Effector CD8-positive, alpha-beta T cell (primary cell): ENCODE measurements around the gene MED13.
"Not testable (repeated sequence)": the region's sequence is repeated elsewhere in the genome, so short reads cannot be mapped to it uniquely, and the experiment has no call there.

Experiments
- DNase-seq: peaks from one replicate; lab custom pipeline; 2025; lab: John Stamatoyannopoulos, UW

The MED13 gene

DNA sequence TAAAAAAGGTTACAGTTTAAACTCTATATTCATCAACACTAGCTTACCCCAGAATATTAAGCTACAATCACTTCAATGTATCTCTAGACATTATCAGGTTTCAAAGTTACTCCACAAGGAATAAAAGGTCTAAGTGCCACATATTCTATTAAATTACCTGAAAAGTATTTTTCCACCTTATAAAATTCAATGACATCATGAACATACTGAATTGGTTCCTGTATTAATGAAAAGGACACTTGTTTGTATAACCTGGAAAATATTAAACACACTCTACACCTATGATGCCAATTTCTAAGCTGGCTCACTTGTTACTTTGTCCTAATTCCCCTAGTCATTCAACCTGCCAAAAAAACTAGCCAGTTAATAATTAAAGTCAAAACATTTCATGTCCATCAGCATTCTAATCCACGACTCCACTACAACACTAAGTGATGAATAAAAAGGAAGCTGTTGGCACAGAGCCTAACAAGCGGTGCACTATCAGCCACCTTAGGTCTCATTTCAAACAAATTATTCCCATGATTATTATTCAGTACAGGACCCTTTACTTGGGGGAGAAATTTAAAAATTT lies 12.2 kb downstream of the MED13 start:
- no peak for DNase-seq

DNA sequence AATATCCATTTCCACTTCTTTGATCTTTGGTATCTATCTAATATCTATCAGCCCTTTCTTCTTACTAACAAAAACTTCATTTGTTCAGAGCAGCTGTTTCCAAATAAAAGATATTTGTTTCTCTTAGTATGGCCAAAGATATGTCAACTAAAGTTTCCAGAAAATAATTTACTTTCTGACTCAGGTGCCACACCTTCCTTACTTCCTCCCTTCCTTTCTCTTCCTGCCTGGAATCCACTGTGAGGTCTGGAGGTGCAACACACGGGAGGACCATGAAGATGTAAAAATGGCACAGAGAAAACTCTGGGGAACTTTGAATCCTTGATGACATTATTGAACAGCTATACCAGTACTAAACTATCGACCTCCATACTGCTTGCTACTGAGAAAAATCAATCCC lies 14.0 kb downstream of the MED13 start:
- no peak for DNase-seq

DNA sequence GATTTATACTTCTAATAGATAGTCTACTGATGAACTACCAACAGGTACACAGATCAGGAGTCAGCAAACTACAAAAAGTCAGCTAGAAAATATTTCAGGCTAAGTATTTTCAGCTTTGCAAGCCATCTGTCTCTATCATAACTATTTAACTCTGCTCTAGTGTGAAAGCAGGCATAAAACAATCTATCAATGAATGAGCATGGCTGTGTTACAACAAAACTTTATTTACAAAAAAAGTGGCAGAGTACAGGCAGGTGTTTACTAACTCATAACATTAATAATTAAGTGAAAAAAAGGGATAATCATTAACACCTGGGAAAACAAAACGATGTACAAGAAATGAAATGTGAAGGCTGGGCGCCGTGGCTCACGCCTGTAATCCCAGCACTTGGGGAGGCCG lies 15.8 kb downstream of the MED13 start:
- DNase-seq, result no peak

DNA sequence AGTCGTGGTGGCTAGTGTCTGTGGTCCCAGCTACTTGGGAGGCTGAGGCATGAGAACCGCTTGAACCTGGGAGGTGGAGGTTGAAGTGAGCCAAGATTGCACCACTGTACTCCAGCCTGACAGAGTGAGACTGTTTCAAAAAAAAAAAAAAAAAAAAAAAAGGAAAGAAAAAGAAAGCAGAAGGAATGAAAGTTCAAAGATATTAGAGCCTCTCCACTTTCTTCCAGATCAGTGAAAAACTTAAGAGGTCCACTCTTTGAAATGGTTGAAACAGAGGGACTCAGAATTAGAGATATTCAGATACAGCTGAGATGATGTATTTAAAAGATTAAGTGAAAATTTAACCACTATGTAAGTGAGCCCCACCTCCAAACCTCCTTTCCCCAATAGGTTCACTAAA lies 16.8 kb downstream of the MED13 start:
- no peak for DNase-seq

DNA sequence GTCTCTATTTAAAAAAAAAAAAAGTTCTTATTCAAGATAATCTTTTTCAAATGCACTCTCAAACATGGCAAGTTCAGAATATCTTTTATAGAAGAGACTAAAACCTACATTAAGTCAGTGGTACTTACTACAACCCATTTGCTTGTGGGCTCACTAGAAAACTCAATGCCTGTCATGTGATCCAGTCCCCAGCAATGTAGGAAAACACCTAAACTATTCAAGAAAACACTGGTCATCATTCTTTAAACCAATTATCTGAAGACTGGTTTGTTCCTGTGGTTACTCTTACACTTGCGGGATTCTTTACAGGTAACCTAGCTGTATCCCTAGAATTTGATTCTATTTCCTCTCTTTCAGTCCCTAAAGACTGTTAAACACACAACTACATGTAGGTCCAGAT lies 19.6 kb downstream of the MED13 start:
- DNase-seq, result no peak

DNA sequence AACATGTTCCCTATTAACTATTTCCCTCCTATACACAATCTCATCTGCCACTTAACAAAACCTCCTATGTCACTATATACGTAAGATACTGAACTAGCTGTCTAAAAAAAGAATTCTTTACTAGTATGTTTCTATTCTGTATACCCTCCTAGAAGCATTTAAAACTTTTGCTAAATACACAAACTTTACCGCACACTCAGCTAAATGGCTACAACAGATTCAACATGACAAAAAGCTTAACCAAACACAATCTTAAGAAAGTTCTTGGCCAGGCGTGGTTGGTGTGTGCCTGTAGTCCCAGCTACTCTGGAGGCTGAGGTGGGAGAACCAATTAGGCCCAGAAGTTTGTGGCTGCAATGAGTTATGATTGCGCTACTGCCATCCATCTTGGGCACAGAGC lies 20.0 kb downstream of the MED13 start:
- DNase-seq, result no peak

DNA sequence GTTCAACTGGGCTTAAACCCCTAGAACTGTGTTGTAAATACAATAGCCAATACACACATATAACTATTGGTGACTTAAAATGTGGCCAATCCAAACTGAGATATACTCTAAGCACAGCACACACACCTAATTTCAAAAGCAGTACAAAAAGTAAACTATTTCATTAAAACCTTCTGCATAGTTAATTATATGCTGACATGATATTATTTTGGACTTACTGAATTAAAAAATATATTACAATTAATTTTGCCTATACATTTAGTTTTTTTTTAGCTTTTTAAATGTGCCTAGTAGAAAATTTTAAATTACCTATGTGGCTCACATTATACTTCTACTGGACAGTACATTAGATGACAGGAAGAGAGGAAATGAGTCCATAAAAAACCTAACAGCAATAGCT lies 21.5 kb downstream of the MED13 start:
- DNase-seq, result no peak

DNA sequence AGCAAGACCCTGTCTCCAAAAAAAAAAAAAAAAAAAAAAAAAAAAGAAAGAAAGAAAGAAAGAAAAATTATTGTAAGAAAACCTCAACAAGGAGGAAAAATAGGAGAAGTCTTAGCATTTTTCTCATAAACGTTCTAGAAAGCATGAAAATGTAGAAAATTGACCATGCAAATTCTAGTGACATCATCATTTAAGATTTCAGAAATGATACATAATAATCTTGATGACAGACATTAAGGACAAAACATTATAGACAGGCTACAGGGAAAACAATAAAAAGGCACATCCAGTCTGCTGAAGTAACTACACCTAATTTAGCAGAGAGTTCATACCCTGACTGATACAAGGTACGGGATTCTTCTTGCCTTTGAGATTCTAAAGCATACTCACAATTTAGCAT lies 21.9 kb downstream of the MED13 start:
- DNase-seq, result no peak

DNA sequence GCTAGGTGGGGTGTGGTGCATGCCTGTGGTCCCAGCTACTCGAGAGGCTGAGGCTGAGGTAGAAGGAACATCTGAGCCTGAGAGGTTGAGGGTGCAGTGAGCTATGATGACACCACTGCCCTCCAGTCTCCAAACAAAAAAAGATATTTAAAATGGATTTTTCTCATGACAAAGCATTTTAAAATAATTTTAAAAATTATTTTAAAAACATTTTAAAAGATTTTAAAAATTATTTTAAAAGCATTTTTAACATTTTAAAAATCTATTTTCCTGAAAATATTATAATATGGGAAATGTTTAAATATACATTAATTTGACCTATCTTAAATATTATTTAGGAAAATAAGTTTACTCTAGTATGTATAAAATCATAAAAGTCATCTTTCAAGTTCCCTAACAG lies 26.8 kb downstream of the MED13 start:
- no peak for DNase-seq

DNA sequence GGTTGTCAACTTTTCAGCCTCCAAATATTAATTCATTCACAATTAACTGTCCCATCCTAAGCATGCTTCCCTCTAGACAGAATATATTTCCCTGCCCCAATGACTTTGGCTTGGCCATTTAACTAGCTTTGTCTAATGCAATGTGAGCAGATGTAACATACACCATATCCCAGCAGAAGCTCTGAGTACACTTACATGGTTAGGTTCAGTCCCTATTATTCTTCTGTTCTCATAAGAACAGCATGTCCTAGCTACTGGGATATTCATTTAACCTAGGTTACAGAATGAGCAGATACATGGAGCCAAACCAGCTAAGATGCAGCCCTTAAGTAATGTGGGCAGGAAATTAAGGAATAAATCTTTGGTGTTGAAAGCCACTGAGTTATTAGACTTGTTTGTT lies 31.8 kb downstream of the MED13 start:
- DNase-seq, result no peak

DNA sequence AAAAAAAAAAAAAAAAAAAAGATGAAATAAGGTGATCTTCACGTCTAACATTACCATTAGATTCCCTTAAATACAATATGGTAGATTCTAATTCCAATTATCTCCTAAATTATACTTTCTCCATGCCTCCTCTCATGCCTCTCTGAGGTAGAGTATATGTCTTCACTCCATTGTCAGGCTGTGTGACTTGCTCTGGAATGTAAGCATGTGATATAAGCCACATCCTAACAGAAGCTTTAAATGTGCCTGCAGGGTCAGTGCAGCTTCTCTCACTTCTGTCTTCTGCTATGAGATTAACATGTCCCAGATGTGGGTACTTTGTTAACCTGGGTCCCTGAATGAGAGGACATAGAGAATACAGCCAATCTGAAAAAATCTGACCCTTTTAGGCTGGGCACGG lies 32.6 kb downstream of the MED13 start:
- DNase-seq, result no peak

DNA sequence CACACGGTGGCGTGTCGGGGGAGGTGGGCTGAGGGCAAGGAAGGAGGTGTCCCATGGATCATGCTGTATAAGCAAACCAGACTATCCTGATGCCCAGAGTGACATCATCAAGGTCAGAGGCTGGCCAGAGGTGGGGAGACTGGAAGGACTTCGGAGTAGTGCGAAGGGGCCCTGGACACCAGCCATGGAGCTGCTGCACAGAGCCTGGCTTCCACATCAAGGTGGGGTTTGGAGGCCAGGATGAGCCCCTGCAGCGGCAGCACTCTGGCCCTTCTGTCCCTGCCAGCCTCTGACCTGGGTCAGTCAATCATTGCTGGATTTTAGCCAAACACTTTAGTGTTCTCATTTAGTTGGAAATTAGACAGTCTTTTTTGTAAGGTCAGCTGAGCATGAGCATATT lies 34.8 kb downstream of the MED13 start:
- DNase-seq, result no peak

DNA sequence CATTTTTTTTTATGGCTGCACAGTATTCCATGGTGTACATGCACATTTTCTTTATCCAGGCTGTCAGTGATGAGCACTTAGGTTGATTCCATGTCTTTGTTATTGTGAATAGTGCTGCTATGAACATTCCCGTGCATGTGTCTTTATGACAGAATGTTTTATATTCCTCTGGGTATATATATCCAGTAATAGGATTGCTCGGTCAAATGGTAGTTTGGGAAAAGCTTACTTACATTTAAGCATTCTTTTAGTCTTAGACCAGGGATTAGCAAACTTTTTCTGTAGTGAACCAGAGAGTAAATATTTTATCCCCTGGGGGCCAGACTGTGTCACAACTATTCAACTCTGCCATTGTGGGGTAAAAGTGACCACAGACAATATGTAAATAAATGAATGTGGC lies 40.2 kb downstream of the MED13 start:
- no peak for DNase-seq

DNA sequence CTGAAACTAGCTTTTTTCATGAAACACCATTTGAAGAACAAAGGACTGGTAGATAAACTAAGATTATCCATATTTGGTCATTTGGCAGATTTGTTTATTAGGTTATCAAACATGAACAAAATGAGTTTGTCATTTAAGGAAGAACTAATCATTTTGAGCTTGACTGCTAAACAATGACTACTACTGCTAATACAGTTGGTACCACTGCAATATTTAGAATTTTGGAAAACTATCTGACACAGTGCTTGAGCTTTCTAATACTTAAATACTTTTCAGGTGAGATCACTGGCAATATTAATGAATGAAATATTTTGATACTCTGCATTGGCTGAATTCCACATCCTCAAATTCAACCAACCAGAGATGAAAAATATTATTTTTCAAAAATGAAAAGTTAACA lies 47.2 kb downstream of the MED13 start:
- DNase-seq, result no peak

DNA sequence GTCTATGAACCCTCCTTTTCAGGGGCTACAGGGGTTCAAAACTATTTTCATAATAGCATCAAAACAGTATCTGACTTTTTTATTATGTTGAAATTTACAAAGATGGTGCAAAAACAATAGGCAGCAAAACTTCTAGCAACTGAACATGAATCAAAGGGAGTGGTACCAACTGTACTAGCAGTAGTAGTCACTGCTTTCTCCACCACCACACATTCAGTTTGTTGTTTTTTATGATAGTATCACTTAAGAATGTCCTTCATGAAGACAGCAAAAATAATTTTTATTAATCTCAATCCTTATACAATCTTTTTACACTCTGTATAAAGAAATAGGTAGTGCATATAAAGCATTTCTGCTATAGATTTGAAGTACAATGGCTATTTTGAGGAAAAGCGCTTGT lies 47.6 kb downstream of the MED13 start:
- no peak for DNase-seq

DNA sequence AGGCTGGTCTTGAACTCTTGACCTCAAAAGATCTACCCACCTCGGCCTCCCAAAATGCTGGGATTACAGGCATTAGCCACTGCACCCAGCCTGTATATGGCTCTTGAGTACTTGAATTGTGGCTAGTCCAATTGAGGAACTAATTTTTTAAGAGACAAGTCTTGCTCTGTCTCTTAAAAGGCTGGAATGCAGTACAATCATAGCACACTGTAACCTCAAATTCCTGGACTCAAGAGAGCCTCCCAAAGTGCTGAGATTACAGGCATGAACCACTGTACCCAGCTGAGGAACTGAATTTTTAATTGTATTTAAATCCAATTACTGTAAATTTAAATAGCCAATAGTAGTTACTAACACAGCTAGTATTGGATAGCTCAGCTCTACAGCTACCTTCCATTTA lies 50.6 kb downstream of the MED13 start:
- DNase-seq, result no peak

DNA sequence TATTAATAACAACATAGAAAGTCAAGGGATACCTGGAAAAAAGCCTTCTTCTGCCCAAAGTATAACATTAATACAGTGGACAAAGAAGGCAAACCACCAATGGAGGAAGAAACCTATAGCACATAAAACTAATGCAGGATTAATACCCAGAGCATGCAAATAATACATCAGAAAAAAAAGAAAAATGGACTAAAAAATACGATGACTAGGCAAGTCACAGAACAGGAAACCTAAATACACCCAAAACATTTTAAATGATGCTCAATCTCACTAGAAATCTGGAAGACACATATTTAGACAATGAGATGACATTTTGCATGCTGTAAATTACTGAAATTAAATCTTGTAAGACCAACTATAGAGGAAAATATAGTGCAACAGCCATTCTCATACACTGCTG lies 55.9 kb downstream of the MED13 start:
- no peak for DNase-seq

DNA sequence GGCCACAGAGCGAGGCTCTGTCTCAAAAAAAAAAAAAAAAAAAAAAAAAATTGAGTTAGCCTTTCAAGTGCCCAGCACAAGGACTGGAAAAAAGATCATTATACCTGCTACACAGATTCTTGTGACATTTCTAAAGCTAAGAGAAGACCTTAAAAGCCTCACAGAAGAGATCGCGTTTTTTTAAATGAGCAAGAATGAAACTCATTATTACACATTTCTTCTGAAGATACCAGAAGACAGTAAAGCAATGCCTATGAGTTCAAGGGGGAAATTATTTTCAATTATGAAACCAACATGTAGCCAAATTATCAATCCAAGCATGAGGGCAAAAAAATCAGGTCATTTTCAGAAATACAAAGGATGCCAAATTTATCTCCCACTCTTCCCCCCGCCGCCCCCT lies 56.8 kb downstream of the MED13 start:
- no peak for DNase-seq

DNA sequence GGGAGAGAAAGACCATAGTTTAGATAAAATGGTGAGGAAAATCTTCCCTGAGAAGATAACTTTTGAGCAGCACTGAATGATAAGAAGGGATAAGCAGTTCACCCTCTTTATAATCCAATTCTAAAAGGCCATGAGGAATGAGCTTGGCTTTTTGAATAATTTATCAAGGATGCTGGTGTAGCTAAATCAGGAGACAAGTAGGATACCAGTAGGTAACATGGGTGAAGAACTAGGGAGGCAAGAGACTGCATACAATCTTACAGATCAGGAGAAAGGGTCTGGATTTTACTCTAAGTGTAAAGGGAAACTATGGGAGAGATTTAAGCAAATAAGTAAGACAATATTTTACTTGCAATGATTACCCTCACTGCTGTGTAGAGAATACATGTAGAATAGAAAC lies 60.7 kb downstream of the MED13 start:
- no peak for DNase-seq

DNA sequence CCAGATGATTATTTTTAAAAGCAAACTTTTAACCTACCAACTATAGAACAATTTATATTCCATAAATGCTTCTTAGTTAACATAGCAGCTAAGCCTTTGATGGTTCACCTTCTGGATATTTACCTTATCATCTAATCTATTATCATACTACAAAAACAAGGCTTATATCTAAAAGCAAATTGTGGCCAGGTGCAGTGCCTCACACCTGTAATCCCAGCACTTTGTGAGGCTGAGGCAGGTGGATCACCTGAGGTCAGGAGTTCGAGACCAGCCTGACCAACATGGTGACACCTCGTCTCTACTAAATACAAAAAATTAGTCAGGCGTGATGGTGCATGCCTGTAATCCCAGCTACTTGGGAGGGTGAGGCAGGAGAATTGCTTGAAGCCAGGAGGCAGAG lies 61.9 kb downstream of the MED13 start:
- DNase-seq, result not testable (repeated sequence)

DNA sequence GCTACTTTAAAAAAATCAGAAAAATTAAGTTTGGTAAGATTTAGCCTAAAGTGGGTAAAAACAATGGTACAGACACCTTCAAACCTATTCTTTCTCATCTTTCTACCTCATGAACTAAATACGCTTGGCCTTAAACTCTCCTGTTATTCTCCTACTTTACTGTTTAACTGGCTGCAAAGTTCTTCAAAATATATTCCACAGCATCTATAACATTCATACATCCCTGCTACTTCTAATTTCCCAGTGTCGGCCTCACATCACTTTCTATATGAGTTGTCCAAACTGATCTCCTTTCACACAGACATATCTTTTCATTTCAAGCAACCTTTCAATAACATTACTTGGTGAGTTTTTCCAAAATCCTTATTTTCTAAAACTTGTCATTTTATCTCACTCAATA lies 64.0 kb downstream of the MED13 start:
- DNase-seq, result no peak

DNA sequence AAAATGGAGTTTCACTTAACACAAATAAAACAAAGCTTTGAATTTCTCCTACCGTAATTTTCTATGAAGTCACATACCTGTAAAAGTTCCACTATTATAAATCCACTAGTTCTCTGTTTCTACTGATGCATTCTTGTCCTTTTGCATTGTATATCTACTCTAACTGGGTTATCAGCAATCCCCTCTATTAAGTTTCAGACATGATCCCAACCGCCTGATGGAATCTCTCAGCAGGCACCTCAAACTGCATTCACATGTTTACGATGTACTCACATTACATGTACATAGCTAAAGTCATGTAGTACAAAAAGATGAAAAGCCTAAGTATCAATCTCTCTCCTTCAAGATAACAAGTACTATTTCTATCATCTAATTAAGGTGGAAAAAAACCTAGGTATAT lies 64.9 kb downstream of the MED13 start:
- DNase-seq, result no peak

DNA sequence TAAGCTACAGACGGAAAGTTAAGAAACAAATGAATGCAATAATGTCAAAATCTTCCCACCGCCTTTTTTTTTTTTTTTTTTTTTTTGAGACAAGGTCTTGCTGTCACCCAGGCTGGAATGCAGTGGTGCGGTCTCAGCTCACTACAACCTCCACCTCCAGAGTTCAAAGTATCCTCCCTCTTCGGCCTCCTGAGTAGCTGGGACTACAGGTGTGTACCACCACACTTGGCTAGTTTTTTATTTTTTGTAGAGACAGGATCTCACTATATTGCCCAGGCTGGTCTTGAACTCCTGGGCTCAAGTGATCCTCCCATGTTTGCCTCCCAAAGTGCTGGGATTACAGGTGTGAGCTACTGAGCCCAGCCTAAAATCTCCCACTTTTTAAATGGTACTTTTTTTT lies 66.5 kb downstream of the MED13 start:
- DNase-seq, result not testable (repeated sequence)

DNA sequence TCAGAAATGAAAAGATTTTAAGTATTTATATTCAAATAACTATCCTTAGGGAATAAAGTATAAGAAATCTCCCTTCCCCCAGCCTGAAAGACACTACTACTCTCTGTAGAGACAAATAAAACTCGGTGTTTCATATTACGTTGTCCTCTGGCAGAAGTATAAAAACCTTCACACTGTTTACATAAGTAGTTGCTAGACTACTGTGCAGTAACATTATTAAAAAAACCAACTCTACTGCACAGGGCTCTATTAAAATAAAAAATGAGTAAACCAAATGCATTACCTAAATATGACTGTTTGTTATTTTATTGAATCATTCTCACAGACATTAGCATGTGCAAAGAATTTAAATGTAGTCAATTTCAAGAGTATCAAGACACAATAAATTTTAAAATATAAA lies 67.4 kb downstream of the MED13 start:
- DNase-seq, result no peak
